K562 (cell line): ENCODE results near the gene DNAJC11. TPM values are rescaled to one million over a fixed set of nuclear protein-coding genes. Genes with fewer than 3 reads are reported as not detected.

Experiments
- CC2D1A ChIP-seq: fragments of 450-650 bp; IDR thresholded peaks from 2 replicates; pipeline ENCODE4 v1.6.1; 2017; ENCODE audit warnings: mild to moderate bottlenecking
- ETV6 ChIP-seq, 3 experiments: fragments of 150-350 bp in 1 of 3; sonication (generic) in 1 of 3; formaldehyde crosslinking in 1 of 3; IDR thresholded peaks; 2 replicates each; pipeline versions ENCODE4 v1.6.1 to v1.8.0; 2014 to 2022; ENCODE audit warnings: borderline replicate concordance in 2 of 3, low read depth in 2 of 3, antibody characterized with exemption in 1 of 3, low read length in 1 of 3, mild to moderate bottlenecking in 1 of 3, missing genetic modification reagents in 1 of 3
- MAFF ChIP-seq: IDR thresholded peaks from 2 replicates; pipeline ENCODE4 v1.6.1; 2012; ENCODE audit warnings: low read length, improper control_type of control experiment
- OTX1 ChIP-seq: fragments of 450-650 bp; formaldehyde crosslinking; IDR thresholded peaks from 2 replicates; pipeline ENCODE4 v1.4.0; 2022; ENCODE audit warnings: mild to moderate bottlenecking
- PTTG1 ChIP-seq: fragments of 450-650 bp; IDR thresholded peaks from 2 replicates; pipeline ENCODE4 v1.6.1; 2016; ENCODE audit warnings: low read depth, mild to moderate bottlenecking, missing genetic modification characterization, missing compliant biosample characterization
- SRSF3 ChIP-seq: fragments of 200-400 bp; formaldehyde crosslinking; IDR thresholded peaks from 2 replicates; pipeline ENCODE4 v1.6.1; 2016; ENCODE audit warnings: mild to moderate bottlenecking, low read length, moderate library complexity; ENCODE audit not compliant: insufficient read depth
- U2AF1 ChIP-seq: fragments of 200-400 bp; formaldehyde crosslinking; optimal IDR thresholded peaks from 2 replicates; pipeline ENCODE3; 2017; ENCODE audit warnings: mild to moderate bottlenecking, low read depth, low read length, moderate library complexity
- ZNF75A ChIP-seq: fragments of 450-650 bp; formaldehyde crosslinking; IDR thresholded peaks from 2 replicates; pipeline ENCODE4 v1.4.0; 2020; ENCODE audit warnings: mild to moderate bottlenecking
- ZNF830 ChIP-seq: fragments of 250-450 bp; sonication (Bioruptor Pico); IDR thresholded peaks from 2 replicates; pipeline ENCODE4 v1.5.0; 2021; ENCODE audit warnings: mild to moderate bottlenecking
- polyA plus RNA-seq, 8 experiments: library from polyadenylated mRNA; depleted of rRNA in 4 of 8; stranded (reverse) in 5 of 8; unstranded in 3 of 8; fragments of >200 nt; fragmentation: Nextera tagmentation in 2 of 8; fragmentation: Illumina TruSeq in 1 of 8; extraction: Ambion mirVana in 2 of 8; extraction: Trizol in 1 of 8; gene quantifications; 2 replicates each; pipeline versions ENCODE4 v1.2.1 to v1.2.3, GENCODE V29; 2011 to 2014; ENCODE audit warnings: inconsistent platforms in 1 of 8, missing spikeins in 1 of 8
- total RNA-seq, 7 experiments: library from RNA; depleted of rRNA in 6 of 7; stranded (reverse); fragments of >200 nt in 6 of 7; fragmentation: Illumina TruSeq in 2 of 7; extraction: Trizol in 2 of 7; gene quantifications; 2 replicates each; pipeline versions ENCODE4 v1.2.1 to v1.2.3, GENCODE V29; 2011 to 2021; ENCODE audit warnings: low replicate concordance in 1 of 7
- TF ChIP-seq, protein P1 (sequence below), 2 experiments: fragments of 450-650 bp; IDR thresholded peaks; 2 replicates each; pipeline ENCODE4 v1.6.1; 2016; ENCODE audit warnings: mild to moderate bottlenecking in 2 of 2, borderline replicate concordance in 1 of 2, low read depth in 1 of 2, moderate library complexity in 1 of 2
- TF ChIP-seq, protein P2 (sequence below): fragments of 250-450 bp; sonication (Bioruptor Pico); IDR thresholded peaks from 2 replicates; pipeline ENCODE4 v1.8.0; 2021; ENCODE audit warnings: moderate library complexity, mild to moderate bottlenecking, inconsistent platforms
- TF ChIP-seq, protein P3 (sequence below): fragments of 450-650 bp; IDR thresholded peaks from 2 replicates; pipeline ENCODE4 v1.6.1; 2017; ENCODE audit warnings: mild to moderate bottlenecking, moderate library complexity
- TF ChIP-seq, protein P4 (sequence below): sonication (generic); formaldehyde crosslinking; IDR thresholded peaks from 2 replicates; pipeline ENCODE4 v1.8.0; 2023; ENCODE audit warnings: mild to moderate bottlenecking, missing genetic modification reagents

The DNAJC11 gene
- total and polyA plus RNA-seq, 9 of the 15 experiments (the other 6 are each of a cell fraction or from before 2014, with no cell fraction given): 14.1 to 123 (median 76.6) TPM

DNA sequence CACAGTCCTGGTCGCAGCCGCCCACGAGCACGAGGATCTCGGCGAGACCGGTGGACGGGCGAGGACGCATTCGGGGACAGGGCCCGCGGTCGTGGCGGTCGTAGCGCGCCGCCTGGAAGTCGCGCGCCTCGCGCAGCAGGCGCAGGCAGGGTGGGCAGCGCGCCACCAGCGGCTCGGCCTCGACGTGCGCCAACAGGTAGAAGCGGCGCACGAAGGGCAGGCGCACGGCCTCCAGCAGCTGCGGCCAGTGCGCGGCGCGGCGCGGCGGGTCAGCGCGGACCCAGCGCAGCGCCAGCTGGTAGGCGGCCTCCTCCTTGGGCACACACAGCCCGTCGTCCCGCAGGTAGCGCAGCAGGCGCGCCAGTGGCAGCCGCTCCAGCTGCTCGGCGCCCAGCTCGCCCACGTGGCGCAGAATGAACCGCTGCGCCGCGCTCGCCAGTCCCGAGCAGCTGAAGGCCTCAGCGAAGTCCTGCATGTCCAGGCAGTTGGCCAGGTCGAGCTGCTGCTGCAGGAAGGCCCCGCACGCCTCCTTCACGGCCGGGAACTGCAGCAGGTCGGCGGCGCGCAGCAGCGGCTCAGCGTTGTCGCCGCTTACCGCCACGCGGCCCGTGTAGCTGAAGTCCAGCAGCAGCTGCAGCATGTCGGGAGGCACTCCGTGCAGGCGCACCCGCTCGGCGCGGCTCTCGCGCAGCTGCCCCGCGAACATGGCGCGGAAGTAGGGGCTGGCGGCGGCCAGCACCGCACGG, 99.5 kb downstream of the DNAJC11 start (continued):
- TF ChIP-seq, protein P1, sequence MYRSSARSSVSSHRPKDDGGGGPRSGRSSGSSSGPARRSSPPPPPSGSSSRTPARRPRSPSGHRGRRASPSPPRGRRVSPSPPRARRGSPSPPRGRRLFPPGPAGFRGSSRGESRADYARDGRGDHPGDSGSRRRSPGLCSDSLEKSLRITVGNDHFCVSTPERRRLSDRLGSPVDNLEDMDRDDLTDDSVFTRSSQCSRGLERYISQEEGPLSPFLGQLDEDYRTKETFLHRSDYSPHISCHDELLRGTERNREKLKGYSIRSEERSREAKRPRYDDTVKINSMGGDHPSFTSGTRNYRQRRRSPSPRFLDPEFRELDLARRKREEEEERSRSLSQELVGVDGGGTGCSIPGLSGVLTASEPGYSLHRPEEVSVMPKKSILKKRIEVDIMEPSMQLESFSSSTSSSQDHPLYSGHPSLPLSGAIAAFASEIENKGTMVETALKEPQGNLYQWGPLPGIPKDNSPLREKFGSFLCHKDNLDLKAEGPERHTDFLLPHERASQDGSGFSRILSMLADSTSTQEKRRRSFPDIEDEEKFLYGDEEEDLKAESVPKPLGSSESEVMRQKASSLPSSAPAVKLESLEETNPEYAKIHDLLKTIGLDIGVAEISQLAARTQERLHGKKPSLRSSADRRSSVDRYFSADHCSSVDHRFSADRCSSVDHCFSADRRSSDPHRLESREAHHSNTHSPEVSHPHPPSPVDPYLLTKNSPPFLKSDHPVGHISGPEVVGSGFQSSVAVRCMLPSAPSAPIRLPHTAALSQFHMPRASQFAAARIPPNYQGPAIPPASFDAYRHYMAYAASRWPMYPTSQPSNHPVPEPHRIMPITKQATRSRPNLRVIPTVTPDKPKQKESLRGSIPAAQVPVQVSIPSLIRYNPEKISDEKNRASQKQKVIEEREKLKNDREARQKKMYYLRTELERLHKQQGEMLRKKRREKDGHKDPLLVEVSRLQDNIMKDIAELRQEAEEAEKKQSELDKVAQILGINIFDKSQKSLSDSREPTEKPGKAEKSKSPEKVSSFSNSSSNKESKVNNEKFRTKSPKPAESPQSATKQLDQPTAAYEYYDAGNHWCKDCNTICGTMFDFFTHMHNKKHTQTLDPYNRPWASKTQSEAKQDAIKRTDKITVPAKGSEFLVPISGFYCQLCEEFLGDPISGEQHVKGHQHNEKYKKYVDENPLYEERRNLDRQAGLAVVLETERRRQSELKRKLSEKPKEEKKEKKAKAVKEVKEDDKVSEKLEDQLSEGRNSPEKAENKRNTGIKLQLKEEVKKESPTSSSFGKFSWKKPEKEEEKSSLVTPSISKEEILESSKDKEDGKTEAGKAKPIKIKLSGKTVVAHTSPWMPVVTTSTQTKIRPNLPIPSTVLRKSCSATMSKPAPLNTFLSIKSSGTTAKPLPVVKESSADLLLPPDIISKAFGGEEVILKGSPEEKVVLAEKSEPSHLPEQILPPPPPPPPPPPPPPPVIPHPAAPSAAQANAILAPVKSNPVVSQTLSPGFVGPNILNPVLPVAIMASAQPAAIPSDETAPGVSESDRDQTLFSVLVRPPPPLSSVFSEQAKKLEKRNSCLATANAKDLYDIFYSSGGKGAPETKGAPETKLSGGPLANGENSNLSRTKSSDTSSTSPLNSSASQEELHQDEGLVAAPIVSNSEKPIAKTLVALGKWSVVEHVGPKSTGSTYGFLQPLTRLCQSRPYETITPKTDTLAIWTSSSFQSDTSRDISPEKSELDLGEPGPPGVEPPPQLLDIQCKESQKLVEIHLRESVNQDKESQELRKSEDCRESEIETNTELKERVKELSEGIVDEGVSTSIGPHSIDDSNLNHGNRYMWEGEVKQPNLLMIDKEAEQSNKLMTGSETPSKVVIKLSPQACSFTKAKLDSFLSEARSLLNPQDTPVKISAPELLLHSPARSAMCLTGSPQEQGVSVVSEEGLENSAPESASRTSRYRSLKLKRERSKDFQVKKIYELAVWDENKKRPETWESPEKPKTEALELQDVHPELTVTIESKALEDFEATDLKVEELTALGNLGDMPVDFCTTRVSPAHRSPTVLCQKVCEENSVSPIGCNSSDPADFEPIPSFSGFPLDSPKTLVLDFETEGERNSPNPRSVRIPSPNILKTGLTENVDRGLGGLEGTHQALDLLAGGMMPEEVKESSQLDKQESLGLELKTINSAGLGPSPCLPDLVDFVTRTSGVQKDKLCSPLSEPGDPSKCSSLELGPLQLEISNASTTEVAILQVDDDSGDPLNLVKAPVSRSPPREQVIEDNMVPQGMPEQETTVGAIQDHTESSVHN (IDR thresholded peaks at IDR 0.05; ENCODE audit: borderline replicate concordance in 1 of 2, low read depth in 1 of 2): no peak
- TF ChIP-seq PTTG1 (no peak), CC2D1A (no peak), ZNF75A (no peak), OTX1 (CRISPR knock-in tag) (no peak), MAFF (no peak), SRSF3 (0 out of 2 replicates have a peak, but pooled peaks have one; percentile 37), ZNF830 (CRISPR knock-in tag) (no peak), ETV6 (IDR thresholded peaks at IDR 0.05; ENCODE audit: borderline replicate concordance in 1 of 2, low read depth in 2 of 2, low read length in 1 of 2) (no peak), ETV6 (CRISPR knock-in tag; IDR thresholded peaks at IDR 0.05; ENCODE audit: borderline replicate concordance) (0 out of 2 replicates have a peak, but pooled peaks have one; percentile 74), U2AF1 (peak; percentile 58)
- TF ChIP-seq, protein P2, sequence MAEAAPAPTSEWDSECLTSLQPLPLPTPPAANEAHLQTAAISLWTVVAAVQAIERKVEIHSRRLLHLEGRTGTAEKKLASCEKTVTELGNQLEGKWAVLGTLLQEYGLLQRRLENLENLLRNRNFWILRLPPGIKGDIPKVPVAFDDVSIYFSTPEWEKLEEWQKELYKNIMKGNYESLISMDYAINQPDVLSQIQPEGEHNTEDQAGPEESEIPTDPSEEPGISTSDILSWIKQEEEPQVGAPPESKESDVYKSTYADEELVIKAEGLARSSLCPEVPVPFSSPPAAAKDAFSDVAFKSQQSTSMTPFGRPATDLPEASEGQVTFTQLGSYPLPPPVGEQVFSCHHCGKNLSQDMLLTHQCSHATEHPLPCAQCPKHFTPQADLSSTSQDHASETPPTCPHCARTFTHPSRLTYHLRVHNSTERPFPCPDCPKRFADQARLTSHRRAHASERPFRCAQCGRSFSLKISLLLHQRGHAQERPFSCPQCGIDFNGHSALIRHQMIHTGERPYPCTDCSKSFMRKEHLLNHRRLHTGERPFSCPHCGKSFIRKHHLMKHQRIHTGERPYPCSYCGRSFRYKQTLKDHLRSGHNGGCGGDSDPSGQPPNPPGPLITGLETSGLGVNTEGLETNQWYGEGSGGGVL (CRISPR knock-in tag): no peak
- TF ChIP-seq, protein P3, sequence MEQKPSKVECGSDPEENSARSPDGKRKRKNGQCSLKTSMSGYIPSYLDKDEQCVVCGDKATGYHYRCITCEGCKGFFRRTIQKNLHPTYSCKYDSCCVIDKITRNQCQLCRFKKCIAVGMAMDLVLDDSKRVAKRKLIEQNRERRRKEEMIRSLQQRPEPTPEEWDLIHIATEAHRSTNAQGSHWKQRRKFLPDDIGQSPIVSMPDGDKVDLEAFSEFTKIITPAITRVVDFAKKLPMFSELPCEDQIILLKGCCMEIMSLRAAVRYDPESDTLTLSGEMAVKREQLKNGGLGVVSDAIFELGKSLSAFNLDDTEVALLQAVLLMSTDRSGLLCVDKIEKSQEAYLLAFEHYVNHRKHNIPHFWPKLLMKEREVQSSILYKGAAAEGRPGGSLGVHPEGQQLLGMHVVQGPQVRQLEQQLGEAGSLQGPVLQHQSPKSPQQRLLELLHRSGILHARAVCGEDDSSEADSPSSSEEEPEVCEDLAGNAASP: no peak
- TF ChIP-seq, protein P4, sequence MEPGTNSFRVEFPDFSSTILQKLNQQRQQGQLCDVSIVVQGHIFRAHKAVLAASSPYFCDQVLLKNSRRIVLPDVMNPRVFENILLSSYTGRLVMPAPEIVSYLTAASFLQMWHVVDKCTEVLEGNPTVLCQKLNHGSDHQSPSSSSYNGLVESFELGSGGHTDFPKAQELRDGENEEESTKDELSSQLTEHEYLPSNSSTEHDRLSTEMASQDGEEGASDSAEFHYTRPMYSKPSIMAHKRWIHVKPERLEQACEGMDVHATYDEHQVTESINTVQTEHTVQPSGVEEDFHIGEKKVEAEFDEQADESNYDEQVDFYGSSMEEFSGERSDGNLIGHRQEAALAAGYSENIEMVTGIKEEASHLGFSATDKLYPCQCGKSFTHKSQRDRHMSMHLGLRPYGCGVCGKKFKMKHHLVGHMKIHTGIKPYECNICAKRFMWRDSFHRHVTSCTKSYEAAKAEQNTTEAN (CRISPR knock-in tag): 0 out of 2 replicates have a peak, but pooled peaks have one; percentile 19
